Subcutaneous adipose tissue (tissue), 4 donors: ENCODE results near the gene TESK1. TPM values are rescaled to one million over a fixed set of nuclear protein-coding genes. Genes with fewer than 3 reads are reported as not detected.

Source experiments
- total RNA-seq, 4 donors: library from RNA; depleted of rRNA; stranded (reverse); fragments of >200 nt; gene quantifications; one replicate each; pipeline ENCODE4 v1.1.0, GENCODE V29; 2016
- TF ChIP-seq, protein P1 (sequence below): fragments of 450-650 bp; IDR thresholded peaks from one replicate; pipeline ENCODE4 v1.5.1; 2016; ENCODE audit warnings: low read depth, mild to moderate bottlenecking, control low read depth, antibody characterized with exemption, moderate library complexity

Gene TESK1
- total RNA-seq, 4 donors from 2014 or later: 32.3 to 132 (median 41.0) TPM

DNA sequence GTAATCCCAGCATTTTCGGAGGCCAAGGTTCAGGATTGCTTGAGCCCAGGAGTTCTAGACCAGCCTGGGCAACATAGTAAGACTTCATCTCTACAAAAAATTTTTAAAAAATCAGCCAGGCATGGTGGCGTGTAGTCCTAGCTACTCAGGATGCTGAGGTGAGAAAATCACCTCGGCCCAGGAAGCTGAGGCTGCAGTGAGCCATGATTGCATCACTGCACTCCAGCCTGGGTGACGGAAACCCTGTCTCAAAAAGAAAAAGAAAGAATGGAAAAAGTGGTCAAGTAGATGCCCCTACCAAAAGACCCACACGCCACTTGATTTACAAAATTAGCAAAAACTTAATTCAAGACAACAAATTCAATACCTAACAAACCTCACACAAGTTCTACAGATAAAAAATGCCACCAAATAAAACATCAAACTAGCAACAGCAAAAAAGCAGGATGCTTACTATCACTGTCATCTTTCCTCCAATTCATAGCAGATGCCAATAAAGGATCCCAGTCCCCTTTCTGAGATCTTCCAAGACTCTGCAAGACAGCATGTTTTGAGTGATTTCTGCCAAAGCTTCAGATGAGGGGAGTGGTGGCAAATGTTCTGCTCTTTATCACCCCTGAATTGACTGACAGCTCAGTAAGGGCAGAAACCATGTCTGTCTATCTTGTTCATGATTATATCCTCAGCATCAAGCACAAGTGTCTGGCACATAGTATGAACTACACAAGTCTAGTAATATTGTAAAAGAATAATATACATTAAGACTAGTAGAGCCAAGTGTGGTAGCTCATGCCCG lies 34.2 kb upstream of the TESK1 start:
- TF ChIP-seq, protein P1, sequence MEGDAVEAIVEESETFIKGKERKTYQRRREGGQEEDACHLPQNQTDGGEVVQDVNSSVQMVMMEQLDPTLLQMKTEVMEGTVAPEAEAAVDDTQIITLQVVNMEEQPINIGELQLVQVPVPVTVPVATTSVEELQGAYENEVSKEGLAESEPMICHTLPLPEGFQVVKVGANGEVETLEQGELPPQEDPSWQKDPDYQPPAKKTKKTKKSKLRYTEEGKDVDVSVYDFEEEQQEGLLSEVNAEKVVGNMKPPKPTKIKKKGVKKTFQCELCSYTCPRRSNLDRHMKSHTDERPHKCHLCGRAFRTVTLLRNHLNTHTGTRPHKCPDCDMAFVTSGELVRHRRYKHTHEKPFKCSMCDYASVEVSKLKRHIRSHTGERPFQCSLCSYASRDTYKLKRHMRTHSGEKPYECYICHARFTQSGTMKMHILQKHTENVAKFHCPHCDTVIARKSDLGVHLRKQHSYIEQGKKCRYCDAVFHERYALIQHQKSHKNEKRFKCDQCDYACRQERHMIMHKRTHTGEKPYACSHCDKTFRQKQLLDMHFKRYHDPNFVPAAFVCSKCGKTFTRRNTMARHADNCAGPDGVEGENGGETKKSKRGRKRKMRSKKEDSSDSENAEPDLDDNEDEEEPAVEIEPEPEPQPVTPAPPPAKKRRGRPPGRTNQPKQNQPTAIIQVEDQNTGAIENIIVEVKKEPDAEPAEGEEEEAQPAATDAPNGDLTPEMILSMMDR: no peak

DNA sequence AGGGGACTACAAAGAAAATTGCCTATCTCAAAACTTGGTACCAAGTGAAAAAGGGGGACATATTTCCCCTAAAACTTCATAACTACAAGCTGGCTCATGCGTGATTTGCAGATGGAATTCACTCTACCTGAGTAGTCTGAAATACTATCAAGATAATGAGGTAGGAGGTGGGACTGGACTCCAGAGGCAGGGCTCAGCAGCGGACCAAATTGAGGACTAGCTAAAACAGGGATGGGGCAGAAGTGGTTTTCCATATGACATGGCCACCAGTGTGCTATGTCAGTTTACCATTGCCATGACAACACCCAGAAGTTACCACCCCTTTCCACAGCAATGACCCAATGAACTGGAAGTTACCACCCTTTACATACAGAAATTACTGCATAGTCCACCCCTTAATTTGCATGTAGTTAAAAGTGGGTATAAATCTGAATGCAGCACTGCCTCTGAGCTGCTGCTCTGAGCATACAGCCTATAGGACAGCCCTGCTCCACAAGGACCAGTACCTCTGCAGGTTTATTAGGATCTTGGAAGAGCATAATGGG lies 30.4 kb upstream of the TESK1 start:
- TF ChIP-seq, protein P1: no peak

DNA sequence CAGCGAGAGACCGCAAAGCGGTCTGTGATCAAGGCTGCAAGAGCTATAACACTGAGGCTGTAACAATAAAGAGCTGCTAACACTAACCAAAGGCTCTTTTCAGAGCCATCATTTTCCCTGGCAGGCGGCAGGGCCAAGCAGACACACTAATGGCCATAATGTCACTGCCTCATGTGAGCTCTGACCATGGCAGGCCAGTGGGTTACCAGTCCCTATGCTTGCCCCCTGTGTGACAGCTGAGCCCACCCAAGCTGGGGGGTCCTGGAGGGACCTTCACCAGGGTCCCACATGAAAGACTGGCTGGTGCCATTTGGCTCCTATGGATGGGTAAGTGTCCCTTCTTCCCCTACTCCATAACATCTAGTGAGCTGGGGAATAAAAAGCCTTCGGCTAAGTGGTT lies 29.6 kb upstream of the TESK1 start:
- TF ChIP-seq, protein P1: no peak

DNA sequence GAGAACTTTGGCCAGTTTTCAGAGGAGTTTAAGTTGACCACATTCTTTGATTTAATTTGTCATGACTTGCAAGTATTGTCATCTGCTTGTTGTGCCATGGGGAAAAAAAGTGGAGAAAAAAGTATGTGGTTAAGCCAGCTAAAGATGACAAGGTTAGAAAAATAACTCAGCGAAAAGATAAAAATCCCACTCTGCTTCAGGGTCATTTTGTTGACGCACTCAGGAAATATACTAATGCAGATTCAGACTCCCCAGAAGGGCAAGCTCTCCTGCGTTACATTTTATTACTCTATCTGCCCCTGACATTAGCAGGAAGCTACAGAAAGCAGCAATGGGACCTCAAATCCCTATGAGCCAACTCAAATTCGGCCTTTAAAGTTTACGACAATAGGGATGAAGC lies 27.6 kb upstream of the TESK1 start:
- TF ChIP-seq, protein P1: no peak

DNA sequence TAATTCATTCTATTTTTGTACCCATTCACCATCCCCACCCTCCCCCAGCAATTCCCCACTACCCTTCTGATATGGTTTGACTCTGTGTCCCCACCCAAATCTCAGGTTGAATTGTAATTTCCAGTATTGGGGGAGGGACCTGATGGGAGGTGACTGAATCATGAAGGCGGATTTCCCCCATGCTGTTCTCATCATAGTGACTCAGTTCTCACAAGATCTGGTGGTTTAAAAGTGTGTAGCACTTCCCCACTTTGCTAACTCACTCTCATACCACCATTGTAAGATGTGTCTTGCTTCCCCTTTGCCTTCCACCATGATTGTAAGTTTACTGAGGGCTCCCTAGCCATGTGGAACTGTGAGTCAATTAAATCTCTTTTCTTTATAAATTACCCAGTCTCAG lies 25.9 kb upstream of the TESK1 start:
- TF ChIP-seq, protein P1: no peak

DNA sequence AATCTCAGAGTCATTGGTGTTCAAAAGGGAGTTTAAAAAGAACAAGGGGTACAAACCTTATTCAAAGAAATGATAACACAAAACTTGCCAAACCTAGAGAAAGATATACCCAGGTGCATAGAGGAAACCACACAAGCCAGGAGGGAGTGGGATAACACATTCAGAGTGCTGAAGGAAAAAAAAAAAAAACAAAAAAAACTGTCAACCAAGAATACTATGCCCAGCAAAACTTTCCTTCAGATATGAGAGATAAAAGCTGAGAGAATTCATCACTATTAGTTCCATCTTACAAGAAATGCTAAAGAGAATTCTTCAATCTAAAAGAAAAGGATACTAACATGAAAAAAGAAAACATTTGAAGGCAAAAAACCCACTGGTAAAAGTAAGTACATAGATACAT lies 11.5 kb upstream of the TESK1 start:
- TF ChIP-seq, protein P1: no peak

DNA sequence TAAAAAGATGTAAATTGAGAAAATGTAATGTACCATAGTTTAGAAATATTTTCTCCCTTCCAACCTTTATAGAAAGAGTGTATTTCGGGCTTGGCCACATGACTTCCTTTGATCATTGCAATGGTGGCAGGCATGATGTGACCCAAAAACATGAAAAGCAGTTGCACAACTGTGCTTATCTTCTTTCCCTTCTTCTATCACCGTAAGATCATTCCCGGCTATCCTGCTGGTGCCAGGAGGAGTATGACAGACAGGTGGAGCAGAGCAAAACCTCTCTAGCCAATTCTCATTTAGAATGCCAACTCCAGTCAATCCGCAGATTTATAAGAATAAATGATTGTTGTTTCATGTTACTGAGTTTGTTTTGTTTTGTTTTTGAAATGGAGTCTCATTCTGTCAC lies 10.6 kb upstream of the TESK1 start:
- TF ChIP-seq, protein P1: no peak
